Activated CD4-positive, alpha-beta T cell treated with anti-CD3 and anti-CD28 coated beads, Interleukin-2, amount 10 ng/mL, durations not matched to agents 24 days and 14 days (primary cell): ENCODE results near the gene CEP97. TPM values are rescaled to one million over a fixed set of nuclear protein-coding genes. Genes with fewer than 3 reads are reported as not detected.
"Not testable (repeated sequence)": the region's sequence is repeated elsewhere in the genome, so short reads cannot be mapped to it uniquely, and the experiment has no call there.

Experiments used
- DNase-seq: peaks from one replicate; pipeline ENCODE4 v3.0.0; 2022
- H3K27ac Mint-ChIP-seq: one replicate; pipeline ENCODE4 v1.8.0; 2022; ENCODE audit warnings: mild to moderate bottlenecking, mixed read lengths
- H3K27me3 Mint-ChIP-seq: one replicate; pipeline ENCODE4 v1.8.0; 2022; ENCODE audit warnings: mixed read lengths
- H3K36me3 Mint-ChIP-seq: one replicate; pipeline ENCODE4 v1.8.0; 2022; ENCODE audit warnings: low read depth, mild to moderate bottlenecking, mixed read lengths
- H3K4me1 Mint-ChIP-seq: one replicate; pipeline ENCODE4 v1.8.0; 2021; ENCODE audit warnings: mixed read lengths
- H3K4me3 Mint-ChIP-seq: one replicate; pipeline ENCODE4 v1.8.0; 2022; ENCODE audit warnings: mild to moderate bottlenecking, moderate library complexity, mixed read lengths
- H3K9me3 Mint-ChIP-seq: one replicate; pipeline ENCODE4 v1.8.0; 2021; ENCODE audit warnings: mixed read lengths
- intact Hi-C: fragments of 100-400 bp; cut with micrococcal nuclease; formaldehyde crosslinking; loops from one replicate; pipeline ENCODE4 v1.15.1; 2023
- total RNA-seq: library from RNA; stranded (reverse); gene quantifications from 2 replicates; pipeline ENCODE4 v1.2.3, GENCODE V29; 2022

The CEP97 gene
- total RNA-seq = 20.3 and 22.8 TPM in 2 replicates

GRCh38 chr3:101724329-101725193 lies at the start of gene CEP97:
CEP97 (plus strand) TSS chr3:101724614; CDS start chr3:101724677, 63 bp downstream.
- Mint-ChIP-seq H3K9me3 (no peaks in the 10 kb centered on the region), H3K27ac (peak within 1 kb of the TSS; percentile 97), H3K4me3 (peak within 1 kb of the TSS; percentile 95), H3K4me1 (peaks cover 35% of the 10 kb centered on the region), H3K27me3 (no peaks in the 10 kb centered on the region), H3K36me3 (peaks cover 18% of the 10 kb centered on the region)
- intact Hi-C loops = loop anchor here (1.0 to 5.0 kb wide), 6 partner anchors 38 to 207 kb away; partner anchors contain the start of genes NXPE3, PCNP and RPL24
- DNase-seq = peak; percentile 96

- Mint-ChIP-seq H3K9me3 (no peaks in the 10 kb centered on the region), H3K36me3 (peaks cover 48% of the 10 kb centered on the region), H3K4me3 (peak overlapping the region; percentile 89), H3K27ac (peak overlapping the region; percentile 95), H3K4me1 (peaks cover 42% of the 10 kb centered on the region), H3K27me3 (no peaks in the 10 kb centered on the region)
- no peak for DNase-seq
- intact Hi-C loops = loop anchor here (1.0 to 5.0 kb wide), 9 partner anchors 49 to 1415 kb away; partner anchors contain the start of genes CEP97, LNP1, NXPE3 and PCNP
Measured at GRCh38 chr3:101675709-101676215, 48.7 kb upstream of the CEP97 start.

GRCh38 chr3:101676216-101676764 lies 48.1 kb upstream of the CEP97 start:
- peak; percentile 99 for DNase-seq
- Mint-ChIP-seq H3K9me3 (no peaks in the 10 kb centered on the region), H3K4me3 (peak overlapping the region; percentile 89), H3K27ac (peak overlapping the region; percentile 97), H3K36me3 (peaks cover 50% of the 10 kb centered on the region), H3K27me3 (no peaks in the 10 kb centered on the region), H3K4me1 (peaks cover 40% of the 10 kb centered on the region)
- intact Hi-C loops = loop anchor here (1.0 to 5.0 kb wide), 9 partner anchors 48 to 1415 kb away; partner anchors contain the start of genes CEP97, LNP1, NXPE3 and PCNP

- peaks cover 36% of the 10 kb centered on the region for H3K4me1 Mint-ChIP-seq
- no peaks in the 10 kb centered on the region for H3K27me3 Mint-ChIP-seq
- peak within 1 kb of the TSS; percentile 97 for H3K27ac Mint-ChIP-seq
- H3K4me3 Mint-ChIP-seq = peak within 1 kb of the TSS; percentile 89
- no peaks in the 10 kb centered on the region for H3K9me3 Mint-ChIP-seq
- DNase-seq = peak; percentile 100
- intact Hi-C loops = loop anchor here (1.0 to 5.0 kb wide), 10 partner anchors 9 to 1416 kb away; partner anchors contain the start of genes CEP97, LNP1, NXPE3 and PCNP
- H3K36me3 Mint-ChIP-seq = peaks cover 50% of the 10 kb centered on the region
Measured at GRCh38 chr3:101676765-101677435, 47.5 kb upstream of the CEP97 start, which contains the start of gene ZBTB11. ZBTB11 (minus strand) TSS chr3:101677132; CDS start chr3:101676914, 218 bp downstream.

GRCh38 chr3:101677436-101678286 lies 46.8 kb upstream of the CEP97 start:
- Mint-ChIP-seq H3K9me3 (no peaks in the 10 kb centered on the region), H3K36me3 (peaks cover 55% of the 10 kb centered on the region), H3K4me1 (peaks cover 33% of the 10 kb centered on the region), H3K27me3 (no peaks in the 10 kb centered on the region), H3K27ac (peak overlapping the region; percentile 97), H3K4me3 (peak overlapping the region; percentile 89)
- DNase-seq = peak; percentile 63
- intact Hi-C loops = loop anchor here (1.0 to 5.0 kb wide), 6 partner anchors 9 to 1417 kb away; partner anchors contain the start of genes LNP1, RPL24, TBC1D23 and TOMM70

GRCh38 chr3:101678837-101679236 lies 45.6 kb upstream of the CEP97 start:
- H3K27me3 Mint-ChIP-seq, H3K4me3 Mint-ChIP-seq, H3K27ac Mint-ChIP-seq, H3K9me3 Mint-ChIP-seq: not testable (repeated sequence)
- intact Hi-C loops = loop anchor here (5.0 kb wide), 2 partner anchors 148 to 1277 kb away; partner anchors contain the start of genes LNP1 and TOMM70
- Mint-ChIP-seq H3K36me3 (peaks cover 62% of the 10 kb centered on the region), H3K4me1 (peaks cover 31% of the 10 kb centered on the region)
- peak; percentile 34 for DNase-seq

GRCh38 chr3:101680466-101680865 lies 43.9 kb upstream of the CEP97 start:
- intact Hi-C loops = no loop called here
- no peaks in the 10 kb centered on the region for H3K27me3 Mint-ChIP-seq
- no peak for DNase-seq
- no peaks in the 10 kb centered on the region for H3K9me3 Mint-ChIP-seq
- no peak overlapping the region for H3K4me3 Mint-ChIP-seq
- H3K4me1 Mint-ChIP-seq = peaks cover 27% of the 10 kb centered on the region
- H3K36me3 Mint-ChIP-seq = peaks cover 67% of the 10 kb centered on the region
- peak overlapping the region; percentile 32 for H3K27ac Mint-ChIP-seq

GRCh38 chr3:101685050-101685400 lies 39.4 kb upstream of the CEP97 start:
- Mint-ChIP-seq H3K4me1 (peaks cover 23% of the 10 kb centered on the region), H3K27ac (peak overlapping the region; percentile 98), H3K9me3 (no peaks in the 10 kb centered on the region), H3K4me3 (peak overlapping the region; percentile 98), H3K27me3 (no peaks in the 10 kb centered on the region), H3K36me3 (peaks cover 60% of the 10 kb centered on the region)
- intact Hi-C loops = no loop called here
- no peak for DNase-seq

- no peak for DNase-seq
- intact Hi-C loops = loop anchor here (1.0 to 2.0 kb wide), 4 partner anchors 9 to 165 kb away; partner anchors contain the start of genes CEP97, PCNP and ZBTB11
- Mint-ChIP-seq H3K27ac (peak overlapping the region; percentile 98), H3K4me3 (peak overlapping the region; percentile 98), H3K4me1 (peaks cover 23% of the 10 kb centered on the region), H3K9me3 (no peaks in the 10 kb centered on the region), H3K36me3 (peaks cover 52% of the 10 kb centered on the region), H3K27me3 (no peaks in the 10 kb centered on the region)
Measured at GRCh38 chr3:101685870-101686307, 38.5 kb upstream of the CEP97 start.

GRCh38 chr3:101687142-101687931 lies 37.1 kb upstream of the CEP97 start:
- peak; percentile 37 for DNase-seq
- peak overlapping the region; percentile 98 for H3K27ac Mint-ChIP-seq
- H3K36me3 Mint-ChIP-seq = peaks cover 38% of the 10 kb centered on the region
- H3K27me3 Mint-ChIP-seq = no peaks in the 10 kb centered on the region
- no peaks in the 10 kb centered on the region for H3K9me3 Mint-ChIP-seq
- H3K4me1 Mint-ChIP-seq = peaks cover 23% of the 10 kb centered on the region
- intact Hi-C loops = loop anchor here (2.0 kb wide), 1 partner anchor 163 kb away; no protein-coding TSS in a partner anchor
- peak overlapping the region; percentile 98 for H3K4me3 Mint-ChIP-seq

- intact Hi-C loops = no loop called here
- no peaks in the 10 kb centered on the region for H3K9me3 Mint-ChIP-seq
- no peak overlapping the region for H3K4me3 Mint-ChIP-seq
- peaks cover 24% of the 10 kb centered on the region for H3K36me3 Mint-ChIP-seq
- H3K4me1 Mint-ChIP-seq = peaks cover 23% of the 10 kb centered on the region
- no peak for DNase-seq
- H3K27me3 Mint-ChIP-seq = no peaks in the 10 kb centered on the region
- no peak overlapping the region for H3K27ac Mint-ChIP-seq
Measured at GRCh38 chr3:101689286-101689685, 35.1 kb upstream of the CEP97 start.

GRCh38 chr3:101690972-101691371 lies 33.4 kb upstream of the CEP97 start:
- Mint-ChIP-seq H3K27me3 (no peaks in the 10 kb centered on the region), H3K4me1 (peaks cover 16% of the 10 kb centered on the region), H3K36me3 (peaks cover 7% of the 10 kb centered on the region), H3K27ac (no peak overlapping the region), H3K9me3 (no peaks in the 10 kb centered on the region), H3K4me3 (no peak overlapping the region)
- intact Hi-C loops = loop anchor here (1.0 kb wide), 1 partner anchor 10 kb away; no protein-coding TSS in a partner anchor
- peak; percentile 56 for DNase-seq
